ENCODE data around the gene NWD2.

The NWD2 gene

GRCh38 chr4:37441231-37442061 is 196.9 kb downstream of the NWD2 start:
- Histone ChIP-seq H3K27ac (ENCODE audit: low read length) (no peak overlapping the region), H3K9ac (ENCODE audit: low read length in 2 of 2) (no peak overlapping the region), H3K36me3 (ENCODE audit: control insufficient read depth in 2 of 2, insufficient read depth in 2 of 2, low read length in 2 of 2) (no peaks in the 10 kb centered on the region), H3K9me3 (ENCODE audit: control insufficient read depth in 2 of 2, low read length in 2 of 2) (peaks cover 0 to 3% of the 10 kb centered on the region in 2 donors), H3K27me3 (ENCODE audit: control insufficient read depth in 1 of 2, insufficient read depth in 2 of 2, low read length in 2 of 2) (peaks cover 5 to 8% of the 10 kb centered on the region in 2 donors), H3K4me3 (ENCODE audit: low read length in 2 of 2) (no peak overlapping the region), H3K4me1 (ENCODE audit: control insufficient read depth, insufficient read depth, low read length) (no peaks in the 10 kb centered on the region)

DNA sequence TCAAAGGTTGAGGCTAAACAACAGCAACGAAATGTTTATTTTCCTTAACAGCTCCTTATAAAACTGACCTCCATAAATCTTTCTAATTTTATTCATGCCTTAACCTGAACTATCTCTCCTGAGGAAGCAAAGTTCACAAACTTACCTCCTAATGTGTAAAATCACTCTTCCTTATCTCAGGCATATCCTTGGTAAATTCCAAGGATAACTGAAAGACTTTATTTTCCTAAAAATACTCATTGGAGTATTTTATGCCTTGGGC is 197.4 kb downstream of the NWD2 start:
- Histone ChIP-seq H3K36me3 (ENCODE audit: control insufficient read depth in 2 of 2, insufficient read depth in 2 of 2, low read length in 2 of 2) (no peaks in the 10 kb centered on the region), H3K9me3 (ENCODE audit: control insufficient read depth in 2 of 2, low read length in 2 of 2) (peaks cover 0 to 3% of the 10 kb centered on the region in 2 donors), H3K27ac (ENCODE audit: low read length) (no peak overlapping the region), H3K4me3 (ENCODE audit: low read length in 2 of 2) (no peak overlapping the region), H3K9ac (ENCODE audit: low read length in 2 of 2) (no peak overlapping the region), H3K27me3 (ENCODE audit: control insufficient read depth in 1 of 2, insufficient read depth in 2 of 2, low read length in 2 of 2) (peaks cover 5 to 8% of the 10 kb centered on the region in 2 donors), H3K4me1 (ENCODE audit: control insufficient read depth, insufficient read depth, low read length) (no peaks in the 10 kb centered on the region)

GRCh38 chr4:37443137-37443536 is 198.6 kb downstream of the NWD2 start:
- no peak overlapping the region for H3K9ac ChIP-seq (ENCODE audit: low read length in 2 of 2)
- no peaks in the 10 kb centered on the region for H3K4me1 ChIP-seq (ENCODE audit: control insufficient read depth, insufficient read depth, low read length)
- peaks cover 0 to 3% of the 10 kb centered on the region in 2 donors for H3K9me3 ChIP-seq (ENCODE audit: control insufficient read depth in 2 of 2, low read length in 2 of 2)
- H3K36me3 ChIP-seq (ENCODE audit: control insufficient read depth in 2 of 2, insufficient read depth in 2 of 2, low read length in 2 of 2), result no peaks in the 10 kb centered on the region
- peaks cover 5 to 8% of the 10 kb centered on the region in 2 donors for H3K27me3 ChIP-seq (ENCODE audit: control insufficient read depth in 1 of 2, insufficient read depth in 2 of 2, low read length in 2 of 2)
- no peak overlapping the region for H3K27ac ChIP-seq (ENCODE audit: low read length)
- no peak overlapping the region for H3K4me3 ChIP-seq (ENCODE audit: low read length in 2 of 2)

GRCh38 chr4:37445023-37445422 is 200.5 kb downstream of the NWD2 start:
- H3K27me3 ChIP-seq (ENCODE audit: control insufficient read depth in 1 of 2, insufficient read depth in 2 of 2, low read length in 2 of 2), result peaks cover 8 to 13% of the 10 kb centered on the region in 2 donors
- no peak overlapping the region for H3K9ac ChIP-seq (ENCODE audit: low read length in 2 of 2)
- H3K4me1 ChIP-seq (ENCODE audit: control insufficient read depth, insufficient read depth, low read length), result no peaks in the 10 kb centered on the region
- no peak overlapping the region for H3K27ac ChIP-seq (ENCODE audit: low read length)
- peaks cover 0 to 3% of the 10 kb centered on the region in 2 donors for H3K9me3 ChIP-seq (ENCODE audit: control insufficient read depth in 2 of 2, low read length in 2 of 2)
- H3K4me3 ChIP-seq (ENCODE audit: low read length in 2 of 2), result no peak overlapping the region
- H3K36me3 ChIP-seq (ENCODE audit: control insufficient read depth in 2 of 2, insufficient read depth in 2 of 2, low read length in 2 of 2), result no peaks in the 10 kb centered on the region

DNA sequence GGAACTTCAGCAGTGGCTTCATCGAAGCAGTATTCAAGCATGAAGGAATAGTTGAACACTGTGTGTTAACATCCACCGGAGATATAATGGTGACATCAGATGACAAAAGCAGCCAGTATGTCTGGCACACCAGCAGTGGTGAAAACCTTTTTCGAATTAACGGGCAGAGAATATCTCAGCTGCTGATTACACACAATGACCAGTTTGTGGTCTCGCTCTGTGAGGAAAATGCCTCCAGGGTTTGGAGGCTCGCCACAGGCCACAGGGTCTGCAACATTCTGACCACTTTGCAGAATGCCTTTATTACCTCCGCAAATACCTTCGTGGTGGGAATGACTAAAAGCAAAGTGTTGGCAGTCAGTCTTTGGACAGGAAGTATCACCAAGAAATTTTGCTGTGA is 201.5 kb downstream of the NWD2 start:
- H3K9ac ChIP-seq (ENCODE audit: low read length in 2 of 2), result no peak overlapping the region
- H3K27me3 ChIP-seq (ENCODE audit: control insufficient read depth in 1 of 2, insufficient read depth in 2 of 2, low read length in 2 of 2), result peaks cover 14 to 18% of the 10 kb centered on the region in 2 donors
- no peak overlapping the region for H3K4me3 ChIP-seq (ENCODE audit: low read length in 2 of 2)
- peaks cover 0 to 3% of the 10 kb centered on the region in 2 donors for H3K9me3 ChIP-seq (ENCODE audit: control insufficient read depth in 2 of 2, low read length in 2 of 2)
- H3K4me1 ChIP-seq (ENCODE audit: control insufficient read depth, insufficient read depth, low read length), result no peaks in the 10 kb centered on the region
- no peak overlapping the region for H3K27ac ChIP-seq (ENCODE audit: low read length)
- H3K36me3 ChIP-seq (ENCODE audit: control insufficient read depth in 2 of 2, insufficient read depth in 2 of 2, low read length in 2 of 2), result no peaks in the 10 kb centered on the region

GRCh38 chr4:37447886-37448285 is 203.3 kb downstream of the NWD2 start:
- peaks cover 0 to 3% of the 10 kb centered on the region in 2 donors for H3K9me3 ChIP-seq (ENCODE audit: control insufficient read depth in 2 of 2, low read length in 2 of 2)
- H3K4me3 ChIP-seq (ENCODE audit: low read length in 2 of 2), result no peak overlapping the region
- H3K27ac ChIP-seq (ENCODE audit: low read length), result no peak overlapping the region
- no peaks in the 10 kb centered on the region for H3K4me1 ChIP-seq (ENCODE audit: control insufficient read depth, insufficient read depth, low read length)
- H3K27me3 ChIP-seq (ENCODE audit: control insufficient read depth in 1 of 2, insufficient read depth in 2 of 2, low read length in 2 of 2), result peaks cover 15 to 16% of the 10 kb centered on the region in 2 donors
- no peaks in the 10 kb centered on the region for H3K36me3 ChIP-seq (ENCODE audit: control insufficient read depth in 2 of 2, insufficient read depth in 2 of 2, low read length in 2 of 2)
- H3K9ac ChIP-seq (ENCODE audit: low read length in 2 of 2), result no peak overlapping the region

DNA sequence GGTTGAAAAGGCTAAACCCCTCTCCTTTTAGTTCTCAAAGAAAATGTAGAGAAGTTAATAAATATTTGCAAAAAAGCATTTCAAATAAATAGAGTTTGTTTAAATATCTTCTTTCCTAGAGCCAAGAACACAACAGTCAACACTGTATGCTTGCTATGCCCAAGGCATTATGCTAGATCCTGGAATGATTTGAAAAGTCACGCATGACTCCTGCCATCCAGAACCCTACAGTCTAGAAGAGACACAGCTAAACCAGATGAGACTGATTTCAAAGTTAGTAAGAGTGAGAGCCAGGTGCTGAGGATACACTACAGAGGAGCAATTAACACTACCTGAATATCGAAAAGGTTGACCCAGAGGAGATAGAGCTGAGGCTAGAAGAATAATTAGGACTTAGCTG is 205.8 kb downstream of the NWD2 start:
- no peaks in the 10 kb centered on the region for H3K9me3 ChIP-seq (ENCODE audit: control insufficient read depth in 2 of 2, low read length in 2 of 2)

DNA sequence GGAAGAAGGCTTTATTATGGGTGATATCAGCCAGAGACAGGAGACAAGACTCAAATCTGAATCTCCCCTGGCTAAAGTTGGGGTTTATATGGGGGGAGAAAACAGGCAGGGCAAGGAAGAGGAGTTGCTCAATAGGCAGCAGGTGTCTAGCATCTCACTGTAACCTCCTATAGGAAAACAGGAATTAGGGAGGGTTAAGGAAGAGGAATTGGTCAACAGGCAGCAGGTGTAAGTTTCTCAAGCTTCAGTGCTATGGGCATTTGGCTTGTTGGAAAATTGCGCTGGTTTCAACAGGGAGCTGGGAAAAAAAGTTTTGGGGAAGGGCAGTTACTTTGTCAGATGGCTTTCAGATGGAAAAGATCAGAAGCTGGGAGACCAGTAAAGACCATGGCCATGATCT is 206.4 kb downstream of the NWD2 start:
- Histone ChIP-seq H3K9me3 (ENCODE audit: control insufficient read depth in 2 of 2, low read length in 2 of 2) (no peaks in the 10 kb centered on the region), H3K9ac (ENCODE audit: low read length in 2 of 2) (no peak overlapping the region), H3K4me1 (ENCODE audit: control insufficient read depth, insufficient read depth, low read length) (peaks cover 6% of the 10 kb centered on the region), H3K27ac (ENCODE audit: low read length) (no peak overlapping the region), H3K36me3 (ENCODE audit: control insufficient read depth in 2 of 2, insufficient read depth in 2 of 2, low read length in 2 of 2) (no peaks in the 10 kb centered on the region), H3K27me3 (ENCODE audit: control insufficient read depth in 1 of 2, insufficient read depth in 2 of 2, low read length in 2 of 2) (peaks cover 11 to 16% of the 10 kb centered on the region in 2 donors), H3K4me3 (ENCODE audit: low read length in 2 of 2) (no peak overlapping the region)

More for the DNA sequence above, 205.8 kb downstream of the NWD2 start:
- peaks cover 11 to 15% of the 10 kb centered on the region in 2 donors for H3K27me3 ChIP-seq (ENCODE audit: control insufficient read depth in 1 of 2, insufficient read depth in 2 of 2, low read length in 2 of 2)
- no peaks in the 10 kb centered on the region for H3K36me3 ChIP-seq (ENCODE audit: control insufficient read depth in 2 of 2, insufficient read depth in 2 of 2, low read length in 2 of 2)
- peaks cover 6% of the 10 kb centered on the region for H3K4me1 ChIP-seq (ENCODE audit: control insufficient read depth, insufficient read depth, low read length)
- H3K4me3 ChIP-seq (ENCODE audit: low read length in 2 of 2), result no peak overlapping the region
- H3K9ac ChIP-seq (ENCODE audit: low read length in 2 of 2), result no peak overlapping the region
- H3K27ac ChIP-seq (ENCODE audit: low read length), result no peak overlapping the region

- H3K9me3 ChIP-seq (ENCODE audit: control insufficient read depth in 2 of 2, low read length in 2 of 2), result no peaks in the 10 kb centered on the region
- H3K27me3 ChIP-seq (ENCODE audit: control insufficient read depth in 1 of 2, insufficient read depth in 2 of 2, low read length in 2 of 2), result peaks cover 11 to 16% of the 10 kb centered on the region in 2 donors
- no peak overlapping the region for H3K27ac ChIP-seq (ENCODE audit: low read length)
- no peak overlapping the region for H3K9ac ChIP-seq (ENCODE audit: low read length in 2 of 2)
- peaks cover 6% of the 10 kb centered on the region for H3K4me1 ChIP-seq (ENCODE audit: control insufficient read depth, insufficient read depth, low read length)
- H3K4me3 ChIP-seq (ENCODE audit: low read length in 2 of 2), result no peak overlapping the region
- H3K36me3 ChIP-seq (ENCODE audit: control insufficient read depth in 2 of 2, insufficient read depth in 2 of 2, low read length in 2 of 2), result no peaks in the 10 kb centered on the region
These were observed 207.1 kb downstream of the NWD2 start for GRCh38 chr4:37451656-37452055.

DNA sequence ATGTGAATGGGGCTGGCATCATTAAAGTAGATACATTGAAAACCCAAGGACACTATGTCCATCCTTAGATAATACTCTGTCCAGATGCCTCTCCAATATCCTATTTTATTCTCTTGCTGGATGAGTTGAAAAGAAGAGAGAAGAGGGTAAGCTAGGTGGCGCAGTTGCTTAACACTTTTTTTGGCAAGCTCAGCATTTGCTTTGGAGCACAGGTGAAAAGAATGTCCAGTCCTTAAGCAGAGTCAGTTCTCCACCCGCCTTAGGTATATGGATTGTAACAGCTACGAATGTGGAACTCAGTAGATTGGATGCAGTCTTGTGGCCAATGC is 208.4 kb downstream of the NWD2 start:
- Histone ChIP-seq H3K27ac (ENCODE audit: low read length) (no peak overlapping the region), H3K4me1 (ENCODE audit: control insufficient read depth, insufficient read depth, low read length) (peaks cover 6% of the 10 kb centered on the region), H3K27me3 (ENCODE audit: control insufficient read depth in 1 of 2, insufficient read depth in 2 of 2, low read length in 2 of 2) (peaks cover 11 to 16% of the 10 kb centered on the region in 2 donors), H3K4me3 (ENCODE audit: low read length in 2 of 2) (peak overlapping the region; percentile 71 to 85), H3K36me3 (ENCODE audit: control insufficient read depth in 2 of 2, insufficient read depth in 2 of 2, low read length in 2 of 2) (no peaks in the 10 kb centered on the region), H3K9ac (ENCODE audit: low read length in 2 of 2) (no peak overlapping the region), H3K9me3 (ENCODE audit: control insufficient read depth in 2 of 2, low read length in 2 of 2) (no peaks in the 10 kb centered on the region)

GRCh38 chr4:37453281-37453998 is 208.9 kb downstream of the NWD2 start:
- Histone ChIP-seq H3K27me3 (ENCODE audit: control insufficient read depth in 1 of 2, insufficient read depth in 2 of 2, low read length in 2 of 2) (peaks cover 11 to 16% of the 10 kb centered on the region in 2 donors), H3K36me3 (ENCODE audit: control insufficient read depth in 2 of 2, insufficient read depth in 2 of 2, low read length in 2 of 2) (no peaks in the 10 kb centered on the region), H3K4me3 (ENCODE audit: low read length in 2 of 2) (peak overlapping the region; percentile 71 to 85), H3K9me3 (ENCODE audit: control insufficient read depth in 2 of 2, low read length in 2 of 2) (no peaks in the 10 kb centered on the region), H3K9ac (ENCODE audit: low read length in 2 of 2) (no peak overlapping the region), H3K27ac (ENCODE audit: low read length) (no peak overlapping the region), H3K4me1 (ENCODE audit: control insufficient read depth, insufficient read depth, low read length) (peaks cover 6% of the 10 kb centered on the region)

Data from stomach smooth muscle (tissue), 2 donors.